ENCODE measurements around the gene PDE4A.
A peak's percentile ranks its signal among the peaks of the same experiment; 100 is the strongest.
"Not testable (repeated sequence)": the region's sequence is repeated elsewhere in the genome, so short reads cannot be mapped to it uniquely, and the experiment has no call there.

PDE4A gene

DNA sequence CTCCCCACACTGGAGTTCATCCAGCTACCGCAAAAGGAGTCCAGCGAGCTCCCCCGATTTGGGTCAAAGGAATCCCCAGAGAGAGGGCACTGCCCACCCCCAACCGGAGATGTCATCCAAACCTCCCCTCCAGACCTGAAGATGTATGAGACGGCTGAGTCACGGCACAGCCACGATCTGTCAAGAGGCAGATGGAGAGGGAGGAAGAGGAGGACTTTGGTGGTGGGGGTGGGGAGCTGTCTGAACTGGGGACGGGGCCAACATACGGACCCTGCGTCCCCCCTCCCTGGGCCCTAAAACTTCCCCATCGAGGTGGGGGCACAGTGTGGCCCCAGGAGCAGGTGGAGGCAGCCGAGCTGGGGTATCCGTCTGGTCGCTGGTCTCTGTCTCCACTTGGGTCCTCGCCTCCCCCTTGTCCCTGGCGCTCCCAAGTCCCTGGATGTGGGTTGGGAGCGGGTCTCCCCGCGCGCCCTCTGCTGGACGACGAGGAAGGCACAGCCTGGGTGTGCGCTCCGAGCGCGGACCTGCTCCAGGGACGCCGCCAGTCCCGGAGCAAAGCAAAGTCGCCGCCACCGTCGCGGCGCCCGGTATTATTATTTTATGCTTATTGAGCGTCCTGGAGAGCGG, 3.8 kb downstream of the PDE4A start:
- peak; percentile 80 for DNase-seq (ENCODE audit: low spot score)

DNA sequence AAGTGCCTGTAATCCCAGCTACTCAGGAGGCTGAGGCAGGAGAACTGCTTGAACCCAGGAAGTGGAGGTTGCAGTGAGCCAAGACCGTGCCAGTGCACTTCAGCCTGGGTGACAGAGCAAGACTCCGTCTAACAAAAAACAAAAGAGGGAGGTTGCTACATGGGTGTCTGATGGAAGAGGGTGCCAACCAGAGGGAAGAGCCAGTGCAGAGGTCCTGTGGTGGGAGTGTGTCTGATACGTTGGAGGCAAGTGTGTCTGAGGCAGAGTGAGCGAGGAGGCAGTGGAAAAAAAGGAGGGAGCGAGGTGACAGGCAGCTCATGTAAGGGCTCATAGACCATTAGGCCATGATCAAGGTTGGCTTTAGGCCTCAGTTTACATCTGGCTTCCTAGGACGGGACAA, 6.8 kb downstream of the PDE4A start:
- DNase-seq (ENCODE audit: low spot score), result no peak

DNA sequence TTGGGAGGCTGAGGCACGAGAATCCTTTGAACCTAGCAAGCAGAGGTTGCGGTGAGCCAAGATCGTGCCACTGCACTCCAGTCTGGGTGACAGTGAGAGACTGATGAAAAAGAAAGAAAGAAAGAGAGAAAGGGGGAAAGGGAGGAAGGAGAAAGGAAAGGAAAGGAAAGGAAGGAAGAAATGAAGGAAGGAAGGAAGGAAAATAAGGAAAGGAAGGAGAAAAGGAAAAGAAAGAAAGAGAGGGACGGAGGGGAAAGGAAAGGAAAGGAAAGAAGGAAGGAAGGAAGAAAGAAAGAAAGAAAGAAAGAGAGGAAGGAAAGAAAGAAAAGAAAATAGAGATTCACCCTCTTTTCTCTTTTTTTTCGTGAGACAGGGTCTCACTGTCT, 8.7 kb downstream of the PDE4A start:
- no peak for DNase-seq (ENCODE audit: low spot score)

DNA sequence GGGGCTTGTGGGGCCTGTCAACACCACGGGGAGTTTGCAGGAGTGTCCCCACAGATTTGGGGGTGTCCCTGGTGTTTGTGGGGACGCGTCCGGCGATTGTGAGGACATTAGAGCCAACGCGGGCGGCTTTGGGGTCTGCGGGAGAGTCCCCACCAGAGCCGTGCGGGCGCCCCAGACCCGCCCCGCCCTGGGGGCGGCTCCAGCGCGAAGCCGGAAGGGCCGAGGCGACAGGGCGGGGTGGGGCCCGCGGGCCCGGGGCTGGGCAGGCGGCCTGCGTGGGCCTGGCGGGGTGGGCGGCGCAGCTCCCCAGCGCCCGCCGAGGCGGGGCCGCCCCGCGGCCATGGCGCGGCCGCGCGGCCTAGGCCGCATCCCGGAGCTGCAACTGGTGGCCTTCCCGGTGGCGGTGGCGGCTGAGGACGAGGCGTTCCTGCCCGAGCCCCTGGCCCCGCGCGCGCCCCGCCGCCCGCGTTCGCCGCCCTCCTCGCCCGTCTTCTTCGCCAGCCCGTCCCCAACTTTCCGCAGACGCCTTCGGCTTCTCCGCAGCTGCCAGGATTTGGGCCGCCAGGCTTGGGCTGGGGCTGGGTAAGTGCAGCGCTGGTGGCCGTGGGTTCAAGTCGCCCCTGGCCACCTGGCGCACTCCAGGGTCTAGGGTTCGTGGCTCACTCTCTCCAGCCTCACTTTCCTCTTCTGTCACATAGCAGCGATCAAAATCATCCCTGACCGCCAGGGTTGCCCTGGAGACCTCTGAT, 10.3 kb downstream of the PDE4A start:
- DNase-seq (ENCODE audit: low spot score), result no peak

DNA sequence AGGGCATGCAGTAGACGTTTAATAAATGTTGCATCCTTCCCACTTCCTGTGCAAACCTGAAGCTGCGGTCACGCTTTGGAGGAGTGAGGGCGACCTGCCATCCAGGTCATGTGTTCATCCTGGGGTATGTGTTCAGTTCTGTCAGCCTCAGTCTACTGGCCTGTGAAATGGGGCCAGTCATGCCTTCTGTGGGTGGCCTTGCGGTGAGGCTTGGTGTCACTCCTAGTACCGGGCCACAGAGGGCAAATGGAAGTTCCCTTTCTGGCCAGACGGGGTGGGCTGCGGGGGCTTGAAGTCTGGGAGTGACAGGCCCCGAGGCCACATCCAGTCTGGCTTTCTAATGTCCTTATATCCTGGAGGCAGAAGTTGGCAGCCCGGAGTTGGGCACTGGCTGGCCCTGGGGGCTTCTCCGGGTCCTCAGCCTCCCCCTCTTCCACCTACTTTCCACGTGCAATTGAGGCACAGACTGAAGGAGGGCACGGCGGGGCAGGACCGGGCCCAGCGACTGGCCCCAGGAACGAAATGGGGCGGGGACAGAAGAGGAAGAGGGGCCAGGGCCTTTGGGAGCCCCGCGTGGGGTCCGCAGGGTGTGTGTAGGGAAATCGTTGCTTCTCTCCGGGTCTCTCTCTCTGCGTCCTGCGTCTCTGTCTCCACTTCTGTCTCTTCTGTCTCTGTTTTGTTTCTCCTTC, 11.1 kb downstream of the PDE4A start:
- DNase-seq (ENCODE audit: low spot score), result peak; percentile 60

DNA sequence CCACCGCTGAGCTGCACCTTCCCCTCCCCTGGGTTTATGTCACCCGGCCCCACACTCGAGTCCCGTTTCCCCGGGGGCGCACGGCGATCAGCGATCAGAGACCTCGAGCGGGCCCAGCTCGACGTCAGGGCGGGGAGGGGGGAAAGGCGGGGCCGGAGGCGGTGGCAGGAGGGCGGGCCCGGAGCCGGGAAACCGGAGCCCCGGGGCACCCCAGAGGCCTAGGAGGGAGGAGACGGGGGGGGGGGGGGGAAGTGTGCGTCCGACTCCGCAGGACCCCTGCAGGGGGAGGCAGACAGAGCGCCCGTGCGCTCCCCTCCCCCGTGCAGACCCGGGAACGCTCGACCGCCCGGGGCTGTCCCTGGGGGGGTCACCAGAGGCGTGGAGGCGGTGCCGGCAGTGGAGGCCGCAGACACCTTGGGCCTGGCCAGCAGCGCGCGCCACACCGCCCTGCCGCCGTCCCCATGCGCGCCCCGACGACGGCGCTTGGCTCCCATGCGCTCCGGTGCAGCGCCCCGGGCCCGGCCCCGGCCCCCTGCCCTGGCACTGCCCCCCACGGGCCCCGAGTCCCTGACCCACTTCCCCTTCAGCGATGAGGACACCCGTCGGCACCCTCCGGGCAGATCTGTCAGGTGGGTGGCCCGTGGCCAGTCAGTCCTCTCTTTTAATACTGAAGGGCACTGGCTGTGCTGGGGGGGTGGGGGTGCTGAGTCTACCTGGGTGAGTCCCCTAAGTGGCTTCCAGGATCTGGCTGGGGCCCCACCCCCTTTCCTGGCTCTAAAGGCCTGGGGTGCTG, 11.8 kb downstream of the PDE4A start:
- DNase-seq (ENCODE audit: low spot score), result no peak

DNA sequence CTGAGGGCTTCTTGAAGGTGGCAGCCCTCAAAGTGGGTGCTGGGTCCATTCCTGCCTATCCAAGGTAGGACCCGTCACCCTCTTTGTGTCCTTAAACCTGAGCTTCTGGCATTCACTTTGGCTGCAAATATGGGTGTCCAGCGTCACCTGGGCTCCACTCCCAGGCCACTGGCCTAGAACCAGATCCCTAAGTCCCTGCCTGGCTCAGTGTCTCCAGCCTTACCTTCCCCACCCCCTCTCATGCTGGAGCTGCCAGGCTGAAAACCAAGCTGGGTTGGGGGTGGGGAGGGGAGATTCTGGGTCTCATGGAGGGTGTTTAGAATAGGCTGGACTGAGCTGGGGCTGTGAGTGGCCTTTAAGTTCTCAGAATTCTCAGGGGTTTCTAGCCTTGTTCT, 12.4 kb downstream of the PDE4A start:
- no peak for DNase-seq (ENCODE audit: low spot score)

DNA sequence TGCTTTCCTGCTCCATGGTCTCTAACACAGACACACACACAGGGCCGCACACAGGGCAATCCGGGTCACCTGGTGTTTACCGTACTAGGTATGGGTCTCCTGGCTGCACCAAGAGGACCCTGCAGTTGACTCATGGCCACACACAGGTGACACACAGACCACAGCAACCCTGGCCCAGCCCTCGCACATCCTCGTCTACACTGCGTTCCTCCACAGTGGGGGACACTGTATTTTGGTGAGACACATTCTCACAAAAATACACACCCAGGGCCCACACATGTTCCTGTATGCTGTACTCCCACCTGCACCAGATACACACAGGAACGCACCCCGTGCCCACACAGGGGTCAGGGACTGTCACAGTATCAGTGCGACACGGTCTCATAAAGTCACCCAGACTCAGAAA, 12.8 kb downstream of the PDE4A start:
- peak; percentile 28 for DNase-seq (ENCODE audit: low spot score)

DNA sequence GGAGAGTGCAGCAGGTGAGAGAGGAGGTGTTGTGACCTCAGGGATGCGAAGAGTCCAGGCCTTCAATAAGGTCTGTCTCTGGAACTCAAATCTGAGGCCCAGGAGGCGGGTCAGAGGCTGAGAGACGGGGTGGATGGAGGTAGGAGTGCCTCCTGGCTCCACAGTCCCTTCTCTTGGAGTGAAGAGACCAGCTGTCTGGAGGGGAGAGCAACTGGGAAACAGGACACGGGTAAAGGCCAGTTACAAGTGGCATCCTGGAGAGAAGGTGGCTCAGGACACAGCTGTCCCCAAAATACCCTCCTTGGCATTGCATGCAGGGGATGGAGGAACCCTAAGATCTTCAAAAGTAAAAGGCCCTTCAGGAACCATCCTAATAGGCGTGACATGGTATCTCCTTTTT, 19.2 kb downstream of the PDE4A start:
- no peak for DNase-seq (ENCODE audit: low spot score)

DNA sequence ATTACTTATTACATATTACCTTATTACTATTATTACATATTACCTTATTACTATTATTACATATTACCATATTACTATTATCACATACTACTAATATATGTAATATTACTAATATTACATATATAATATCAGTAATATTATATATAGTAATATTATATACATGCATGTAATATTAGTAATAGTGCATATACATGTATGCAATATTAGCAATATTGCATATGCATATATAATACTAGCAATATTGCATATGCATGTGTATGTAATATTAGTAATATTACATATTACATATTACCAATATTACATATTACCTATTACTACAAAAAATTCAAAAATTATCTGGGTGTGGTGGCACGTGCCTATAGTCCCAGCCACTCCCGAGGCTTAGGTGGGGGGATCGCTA, 22.4 kb downstream of the PDE4A start:
- DNase-seq (ENCODE audit: low spot score), result no peak

DNA sequence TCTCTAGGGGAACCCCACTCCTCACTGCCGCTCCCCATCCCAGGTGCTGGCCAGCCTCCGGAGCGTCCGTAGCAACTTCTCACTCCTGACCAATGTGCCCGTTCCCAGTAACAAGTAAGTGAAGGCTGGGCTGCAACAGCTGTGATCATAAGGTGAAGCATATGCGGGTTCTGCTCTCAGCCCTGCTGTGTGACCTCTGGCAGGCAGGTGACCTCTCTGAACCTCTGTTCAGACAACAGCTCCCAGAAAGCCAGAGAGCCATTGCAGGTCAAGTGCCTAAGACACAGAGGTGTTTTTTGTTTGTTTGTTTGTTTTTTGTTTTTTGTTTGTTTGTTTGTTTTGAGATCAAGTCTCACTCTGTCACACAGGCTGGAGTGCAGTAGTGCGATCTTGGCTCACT, 28.7 kb downstream of the PDE4A start:
- DNase-seq (ENCODE audit: low spot score), result no peak

DNA sequence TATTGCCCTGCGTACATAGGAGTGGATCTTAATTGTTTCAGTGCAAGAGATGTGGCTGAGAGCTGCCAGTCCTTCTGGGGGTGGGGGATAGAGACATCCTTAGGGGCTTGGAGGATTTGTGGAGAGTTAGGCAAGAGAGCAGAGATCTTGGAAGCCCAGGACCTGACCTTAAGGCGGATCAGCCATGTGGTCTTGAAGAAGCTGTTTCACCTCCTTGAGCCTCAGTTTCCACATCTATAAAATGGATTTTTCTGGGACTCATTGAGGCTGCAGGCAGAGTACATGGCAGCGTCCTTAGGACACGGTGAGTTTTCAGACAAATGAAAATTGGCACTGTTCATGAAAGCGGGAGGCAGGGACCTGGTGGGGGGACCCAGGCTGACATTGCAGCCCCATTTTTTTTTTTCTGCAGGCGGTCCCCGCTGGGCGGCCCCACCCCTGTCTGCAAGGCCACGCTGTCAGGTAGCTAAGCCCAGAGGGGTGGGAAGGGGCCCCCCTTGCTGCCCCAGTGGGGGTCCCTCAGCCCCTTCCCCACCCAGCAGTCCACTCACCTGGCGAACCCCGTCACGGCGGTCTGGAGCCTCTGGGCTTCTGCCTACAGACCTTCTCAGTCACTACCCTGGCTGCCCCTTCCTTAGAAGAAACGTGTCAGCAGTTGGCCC, 30.0 kb downstream of the PDE4A start:
- DNase-seq (ENCODE audit: low spot score), result no peak

DNA sequence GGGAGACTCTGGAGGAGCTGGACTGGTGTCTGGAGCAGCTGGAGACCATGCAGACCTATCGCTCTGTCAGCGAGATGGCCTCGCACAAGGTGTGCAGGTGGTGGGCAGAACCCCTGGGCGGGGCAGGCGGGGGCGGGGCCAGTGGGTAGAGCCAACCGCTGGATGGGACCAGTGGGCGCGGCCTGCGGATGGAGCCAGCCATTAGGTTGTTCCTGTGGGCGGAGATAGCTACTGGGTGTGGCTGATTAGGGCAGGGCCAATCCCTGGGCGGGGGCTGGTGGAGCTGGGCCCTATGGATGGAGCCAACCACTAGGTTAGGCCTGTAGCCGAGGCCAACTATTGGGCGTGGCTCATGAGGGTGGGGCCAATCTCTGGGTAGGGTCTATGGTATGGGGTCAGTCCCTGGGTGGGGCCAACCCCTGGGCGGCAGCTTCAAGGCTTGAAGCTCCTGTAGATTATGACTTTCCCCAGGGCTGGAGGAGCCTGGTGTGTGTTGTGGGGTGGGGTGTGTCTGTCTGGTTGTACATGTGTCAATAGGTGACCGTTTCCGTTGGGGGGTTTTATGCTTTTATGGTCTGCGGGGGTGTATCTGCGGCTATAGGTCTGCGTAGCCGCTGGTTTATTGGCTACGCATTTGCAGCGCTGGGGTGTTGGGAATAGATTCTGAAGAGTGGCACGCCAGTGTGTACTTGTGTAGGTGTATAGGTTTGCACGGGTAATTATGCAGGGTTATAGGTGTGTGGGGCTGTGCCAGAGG, 30.7 kb downstream of the PDE4A start:
- DNase-seq (ENCODE audit: low spot score), result no peak

DNA sequence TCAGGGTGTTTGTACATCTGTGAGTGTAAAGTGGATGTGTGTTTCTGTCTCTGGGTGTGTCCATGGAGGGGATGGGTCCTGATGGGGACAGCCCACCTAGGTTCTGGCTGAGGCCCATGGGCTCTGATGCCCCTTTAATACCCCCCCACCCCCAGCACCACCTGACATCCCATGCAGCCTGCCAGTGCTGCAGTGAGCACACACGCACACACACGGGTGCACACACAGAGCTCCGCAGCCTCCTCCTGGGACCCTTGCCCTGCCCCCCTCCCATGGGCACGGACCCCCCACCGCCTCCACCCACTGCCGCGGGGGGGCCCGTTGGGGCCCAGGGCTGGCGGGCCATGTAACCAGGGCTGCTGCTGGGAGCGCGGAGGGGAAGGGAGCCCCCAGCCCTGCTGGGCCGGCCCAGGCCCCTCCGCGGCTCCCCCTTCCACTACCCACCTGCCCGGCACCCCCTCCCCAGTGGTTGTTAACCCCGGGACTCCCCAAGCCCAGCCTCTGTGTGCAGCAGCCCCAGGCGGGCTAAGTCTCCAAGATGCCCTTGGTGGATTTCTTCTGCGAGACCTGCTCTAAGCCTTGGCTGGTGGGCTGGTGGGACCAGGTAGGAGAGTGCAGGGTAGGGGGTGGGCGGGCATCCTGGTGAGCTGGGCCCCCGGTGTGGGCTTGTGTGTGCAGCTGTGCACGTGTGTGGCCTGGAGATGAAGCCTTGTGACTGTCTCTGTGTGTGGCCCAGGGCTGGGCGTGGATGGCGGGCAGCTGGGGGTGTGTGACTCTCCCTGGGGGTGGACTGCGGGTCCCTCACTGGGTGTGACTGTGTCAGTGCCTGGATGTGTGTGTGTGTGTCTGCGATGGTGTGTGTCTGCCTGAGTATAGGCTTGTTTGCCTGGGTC, 32.6 kb downstream of the PDE4A start:
- no peak for DNase-seq (ENCODE audit: low spot score)

DNA sequence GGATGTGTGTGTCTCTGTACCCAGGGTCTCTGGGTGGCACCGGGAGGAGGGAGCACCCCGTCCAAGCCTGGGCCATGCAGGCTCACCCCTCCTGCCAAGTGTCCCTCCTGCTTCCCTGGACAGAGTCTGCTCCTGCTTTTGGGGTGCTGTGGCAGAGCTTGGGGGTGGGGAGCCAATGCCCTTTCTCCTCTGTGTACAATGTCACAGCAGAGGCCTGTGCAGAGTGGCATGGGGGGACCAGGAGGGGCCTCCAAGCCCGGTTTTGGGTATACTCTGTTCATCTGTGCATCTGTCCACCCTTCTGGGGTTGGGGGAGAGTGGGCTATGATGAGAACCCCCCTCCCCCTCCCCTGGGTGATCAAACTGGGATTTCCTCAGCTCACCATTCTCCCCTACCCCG, 33.5 kb downstream of the PDE4A start:
- no peak for DNase-seq (ENCODE audit: low spot score)

DNA sequence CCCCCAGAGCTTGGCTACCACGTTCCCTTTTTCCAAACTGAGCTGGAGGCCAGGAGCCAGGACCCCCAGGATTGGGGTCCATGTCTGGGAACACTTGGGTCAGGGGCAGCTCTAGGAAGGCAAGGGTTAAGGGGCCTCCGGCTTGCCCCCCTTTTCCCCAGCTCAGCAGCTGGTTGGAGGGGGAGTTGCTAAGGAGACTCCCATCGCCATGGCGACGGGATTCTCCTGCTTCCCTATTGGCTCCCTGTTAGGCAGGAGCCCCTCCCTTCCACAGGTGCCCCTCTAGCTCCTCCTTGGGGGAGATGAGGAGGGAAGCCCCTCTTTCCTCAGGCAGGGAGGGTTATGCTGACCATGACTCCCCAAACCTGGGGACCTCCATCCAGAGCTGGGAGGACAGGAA, 33.9 kb downstream of the PDE4A start:
- DNase-seq (ENCODE audit: low spot score), result no peak

DNA sequence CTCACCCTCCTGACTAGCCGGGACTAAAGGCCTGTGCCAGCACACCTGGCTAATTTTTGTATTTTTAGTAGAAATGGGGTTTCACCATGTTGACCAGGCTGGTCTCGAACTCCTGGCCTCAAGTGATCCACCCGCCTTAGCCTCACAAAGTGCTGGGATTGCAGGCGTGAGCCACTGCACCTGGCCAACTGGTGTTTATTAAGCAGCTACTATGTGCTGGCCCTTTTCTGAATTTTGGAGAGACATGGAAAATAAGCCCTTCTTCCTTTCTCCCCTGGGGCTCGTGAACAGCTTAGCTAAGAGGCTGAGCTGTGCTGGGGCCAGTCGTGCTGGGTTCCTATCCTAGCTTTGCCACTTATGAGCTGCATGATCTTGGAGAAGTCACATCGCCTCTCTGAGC, 38.4 kb downstream of the PDE4A start:
- not testable (repeated sequence) for DNase-seq (ENCODE audit: low spot score)

DNA sequence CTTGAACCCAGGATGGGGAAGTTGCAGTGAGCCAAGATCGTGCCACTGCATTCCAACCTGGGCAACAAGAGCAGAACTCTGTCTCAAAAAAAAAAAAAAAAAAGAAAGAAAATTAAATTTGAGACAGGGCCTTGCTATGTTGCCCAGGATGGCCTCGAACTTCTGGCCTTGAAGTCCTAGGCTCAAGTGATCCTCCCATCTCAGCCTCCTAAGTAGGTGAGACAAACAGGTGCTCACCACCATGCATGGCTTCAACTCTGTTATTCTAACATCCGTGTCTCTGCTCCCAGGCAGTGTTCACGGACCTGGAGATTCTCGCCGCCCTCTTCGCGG, 40.3 kb downstream of the PDE4A start:
- DNase-seq (ENCODE audit: low spot score), result no peak

DNA sequence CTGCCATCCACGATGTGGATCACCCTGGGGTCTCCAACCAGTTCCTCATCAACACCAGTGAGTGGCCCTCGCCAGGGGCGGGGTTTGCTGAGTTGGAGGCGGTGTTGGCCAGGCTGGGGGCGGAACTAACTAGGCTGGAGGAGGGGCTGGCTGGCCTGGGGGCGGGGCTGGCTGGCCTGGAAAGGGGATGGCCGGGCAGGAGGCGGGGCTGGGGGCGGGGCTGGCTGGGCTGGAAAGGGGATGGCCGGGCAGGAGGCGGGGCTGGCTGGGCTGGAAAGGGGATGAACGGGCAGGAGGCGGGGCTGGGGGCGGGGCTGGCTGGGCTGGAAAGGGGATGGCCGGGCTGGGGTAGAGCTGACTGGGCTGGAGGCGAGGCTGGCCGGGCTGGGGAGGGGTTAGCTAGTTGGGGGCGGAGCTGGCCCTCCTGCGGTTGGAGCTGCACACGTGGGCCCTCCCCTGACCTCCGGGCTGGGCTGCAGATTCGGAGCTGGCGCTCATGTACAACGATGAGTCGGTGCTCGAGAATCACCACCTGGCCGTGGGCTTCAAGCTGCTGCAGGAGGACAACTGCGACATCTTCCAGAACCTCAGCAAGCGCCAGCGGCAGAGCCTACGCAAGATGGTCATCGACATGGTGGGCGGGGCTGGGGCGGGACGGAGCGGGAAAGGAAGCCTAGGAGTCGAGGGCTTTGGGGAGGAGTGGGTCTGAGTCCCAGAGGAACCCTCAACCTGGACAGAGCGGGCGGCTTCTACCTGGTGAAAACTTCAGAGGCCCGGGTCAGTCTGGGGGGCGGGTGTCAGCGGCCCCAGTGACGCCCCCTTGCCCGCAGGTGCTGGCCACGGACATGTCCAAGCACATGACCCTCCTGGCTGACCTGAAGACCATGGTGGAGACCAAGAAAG, 41.0 kb downstream of the PDE4A start:
- peak; percentile 89 for DNase-seq (ENCODE audit: low spot score)
